Right lobe of liver (tissue), 4 donors: ENCODE data around the gene MYH14.

Source experiments
- CTCF ChIP-seq, 4 donors: fragments of 200-600 bp in 3 of 4; fragments of 450-650 bp in 1 of 4; IDR thresholded peaks; one replicate each; pipeline versions ENCODE4 v1.5.1 to v1.8.0; 2016 to 2022; ENCODE audit warnings: antibody characterized with exemption in 4 of 4, mild to moderate bottlenecking in 2 of 4
- POLR2A ChIP-seq: fragments of 450-650 bp; IDR thresholded peaks from one replicate; pipeline ENCODE4 v1.6.1; 2017; ENCODE audit warnings: antibody characterized with exemption, mild to moderate bottlenecking
- donor health status: DM: no; HTN: no; CAD: no.
- donor health status: DM: no; HTN: no; CAD: no.
- donor health status: DM: no; HTN: yes; CAD: no.

GRCh38 chr19:50312967-50313811, 109.8 kb downstream of the MYH14 start:
- TF ChIP-seq CTCF (IDR thresholded peaks at IDR 0.05) (no peak), POLR2A (no peak)
